ACHN (cell line): ENCODE measurements around the gene SLC5A10.

Experiments used
- DNase-seq: peaks from one replicate; pipeline ENCODE4 v3.0.0-alpha.2; 2015
- in situ Hi-C: cut with HindIII; loops from 2 replicates; pipeline ENCODE4 v1.10.0; 2017; ENCODE audit warnings: low sequenced_read_pairs, low pct_ligation_motif_present, low pct_unique_long_range_greater_than_20kb

SLC5A10 gene

DNA sequence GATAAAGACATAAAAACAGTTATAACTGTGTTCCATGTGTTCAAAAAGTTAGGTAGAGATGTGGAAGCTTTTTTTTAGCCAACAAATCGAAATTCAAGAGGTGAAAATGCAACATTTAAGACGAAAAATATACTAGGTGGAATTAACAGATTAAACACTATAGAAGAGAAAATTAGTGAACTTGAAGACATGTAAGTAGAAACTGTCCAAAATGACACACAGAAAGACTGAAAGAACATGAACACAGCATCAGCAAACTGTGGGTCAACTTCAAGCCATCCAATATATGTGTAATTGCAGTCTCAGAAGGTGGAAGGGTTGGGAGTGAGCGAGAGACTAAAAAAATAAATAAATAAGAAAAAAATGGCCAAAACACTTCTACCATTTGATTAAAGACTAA is 43.3 kb downstream of the SLC5A10 start:
- no peak for DNase-seq
- in situ Hi-C loops = no loop called here

DNA sequence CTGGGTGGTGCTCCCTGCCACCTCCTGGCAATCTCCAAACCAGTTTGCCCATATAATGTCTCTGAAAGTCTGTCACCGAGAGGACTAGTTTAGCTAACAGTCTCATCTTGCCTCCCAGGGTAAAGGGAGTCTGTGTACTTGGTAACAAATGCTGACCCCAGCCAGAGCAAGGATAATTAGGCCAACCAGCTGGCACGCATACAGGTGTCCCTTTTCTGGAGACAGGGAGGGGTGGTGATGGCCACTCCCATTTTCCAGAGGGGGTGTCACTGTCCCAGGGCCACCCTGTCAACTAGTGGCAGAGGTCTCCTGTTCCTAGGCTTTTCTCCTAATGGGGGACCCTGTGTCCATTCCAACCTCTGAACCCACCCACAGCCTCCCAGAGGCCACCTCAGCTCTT is 44.5 kb downstream of the SLC5A10 start:
- in situ Hi-C loops = no loop called here
- DNase-seq = no peak

DNA sequence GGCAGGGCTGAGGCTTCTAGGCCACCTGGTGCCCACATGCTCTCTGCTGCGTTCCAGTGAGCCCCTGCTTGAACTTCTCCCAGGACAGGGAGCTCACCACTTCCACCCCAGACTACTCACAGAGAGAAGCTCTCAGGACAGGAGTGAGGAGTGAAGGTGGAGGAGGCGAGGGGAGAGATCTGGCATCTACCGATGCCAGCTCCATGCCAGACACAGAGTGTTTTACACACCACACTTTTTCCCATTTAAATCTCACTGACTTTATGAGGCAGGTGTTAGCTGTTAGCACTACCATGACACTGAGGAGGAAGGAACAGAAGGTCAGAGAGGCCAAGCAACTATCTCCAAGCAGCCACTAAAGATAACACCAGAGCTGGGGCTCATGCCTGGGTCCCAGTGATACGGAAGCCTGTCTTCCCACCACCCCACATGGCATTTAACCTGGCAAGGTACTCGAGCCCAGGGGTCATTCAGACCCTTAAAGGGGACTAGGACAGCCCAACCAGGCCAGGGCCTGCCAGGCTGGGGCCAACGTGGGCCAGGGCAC is 45.8 kb downstream of the SLC5A10 start:
- in situ Hi-C loops = no loop called here
- DNase-seq = no peak

DNA sequence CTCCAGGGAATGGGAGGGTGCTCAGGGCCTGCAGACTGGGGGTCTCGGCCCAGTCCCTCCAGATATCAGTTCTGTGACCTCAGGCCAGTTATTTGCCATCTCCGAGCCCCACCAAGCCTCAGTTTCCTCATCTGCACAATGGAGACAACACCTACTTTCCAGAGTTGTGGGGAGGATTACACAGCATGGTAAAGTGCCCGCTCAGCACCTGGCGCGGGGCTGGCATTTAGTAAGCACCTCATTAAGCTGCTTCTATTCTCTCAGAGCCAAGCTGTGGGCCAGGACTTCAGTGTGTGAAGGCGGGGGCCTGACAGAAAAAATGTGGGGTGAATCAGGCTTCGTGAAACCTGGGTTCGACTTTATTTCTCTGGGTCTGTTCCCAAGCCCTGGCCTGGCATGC is 47.4 kb downstream of the SLC5A10 start:
- in situ Hi-C loops = no loop called here
- DNase-seq = no peak

DNA sequence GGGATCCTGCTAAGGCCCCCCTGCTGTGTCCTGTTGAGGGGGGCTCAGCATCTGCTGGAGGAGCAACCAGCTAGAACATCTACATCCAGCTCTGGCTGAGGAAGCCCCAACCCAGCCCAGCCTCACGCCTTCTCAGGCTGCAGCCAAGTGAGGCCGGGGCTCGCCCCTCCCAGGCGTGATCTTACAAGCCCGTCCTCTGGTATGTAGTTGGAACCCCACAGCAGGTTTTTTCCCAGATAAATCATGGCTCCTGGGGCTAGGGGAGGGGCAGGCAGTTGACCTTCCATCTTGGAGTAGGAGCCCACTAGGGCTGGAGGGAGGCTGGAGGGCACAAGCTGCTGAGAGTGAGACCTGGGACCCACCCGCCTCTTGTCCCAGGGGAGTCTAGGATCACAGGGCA is 47.9 kb downstream of the SLC5A10 start:
- in situ Hi-C loops = no loop called here
- no peak for DNase-seq

DNA sequence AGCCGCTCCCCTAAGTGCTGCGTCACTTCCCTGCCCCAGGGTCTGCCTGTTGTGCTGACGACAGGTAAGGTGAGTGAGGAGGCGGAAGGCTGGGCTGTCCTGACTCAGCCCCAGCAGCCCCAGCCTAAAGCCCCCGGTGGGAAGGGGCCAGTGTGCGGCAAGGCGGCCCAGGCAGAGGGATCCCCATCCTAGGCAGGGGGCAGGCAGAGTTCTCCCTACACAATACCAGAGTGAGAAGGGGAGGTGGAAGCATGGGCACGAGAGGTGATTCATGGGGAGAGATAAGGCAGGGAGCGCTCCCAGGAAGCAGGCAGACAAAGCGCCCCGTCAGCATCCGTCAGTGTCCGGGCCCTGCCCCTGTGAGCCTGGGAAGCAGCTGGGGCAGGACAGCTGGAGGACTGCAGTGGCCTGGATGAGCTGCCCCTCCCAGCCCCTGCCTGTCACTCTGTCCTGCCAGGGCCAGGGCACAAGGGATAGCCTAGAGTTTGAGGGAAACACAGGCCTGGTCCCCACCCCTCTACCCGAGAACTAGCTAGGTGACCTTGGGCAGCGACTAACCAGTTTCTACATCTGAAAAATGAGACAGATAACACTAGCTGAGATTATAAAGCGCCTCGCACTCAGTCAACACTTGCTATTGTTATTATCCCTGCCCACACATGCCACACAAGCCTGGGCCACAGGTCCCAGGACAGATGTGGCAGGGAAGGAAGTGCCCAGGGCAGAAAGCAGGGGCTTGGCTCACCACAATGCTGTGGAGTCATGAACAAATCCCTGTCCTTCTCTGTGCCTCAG is 48.8 kb downstream of the SLC5A10 start:
- in situ Hi-C loops = no loop called here
- DNase-seq = no peak

DNA sequence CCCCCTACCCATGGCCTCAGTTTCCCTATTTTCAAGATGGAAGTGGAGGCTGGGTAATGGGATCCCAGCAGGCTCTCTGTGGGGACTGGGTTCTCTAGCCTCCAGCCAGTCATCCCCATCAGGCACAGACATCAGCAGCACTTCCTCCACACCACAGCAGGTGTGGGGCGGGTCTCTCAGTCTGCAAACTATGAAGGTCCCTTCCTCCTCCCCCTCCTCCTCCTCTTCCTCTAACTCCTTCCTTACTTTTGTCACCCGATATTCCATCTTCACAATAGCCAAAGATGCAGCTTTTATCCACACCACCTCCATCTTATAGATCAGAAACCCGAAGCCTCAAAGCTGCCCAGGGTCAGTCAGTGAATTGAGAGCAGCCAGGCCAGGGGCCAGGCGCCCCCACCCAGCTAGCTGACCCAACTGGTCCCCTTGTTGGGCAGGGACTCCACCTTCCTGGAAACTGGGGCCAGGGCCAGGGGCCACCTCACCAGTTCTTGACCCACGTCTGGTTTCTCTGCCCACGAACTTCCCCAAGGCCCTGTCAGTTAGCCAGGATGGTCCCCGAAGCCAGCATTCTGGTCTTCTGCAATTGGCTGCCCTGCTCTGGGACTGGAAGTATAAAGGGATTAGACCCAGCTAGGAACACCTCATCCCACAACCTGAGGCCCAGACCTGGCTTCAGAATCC is 50.1 kb downstream of the SLC5A10 start:
- DNase-seq = no peak
- in situ Hi-C loops = no loop called here

DNA sequence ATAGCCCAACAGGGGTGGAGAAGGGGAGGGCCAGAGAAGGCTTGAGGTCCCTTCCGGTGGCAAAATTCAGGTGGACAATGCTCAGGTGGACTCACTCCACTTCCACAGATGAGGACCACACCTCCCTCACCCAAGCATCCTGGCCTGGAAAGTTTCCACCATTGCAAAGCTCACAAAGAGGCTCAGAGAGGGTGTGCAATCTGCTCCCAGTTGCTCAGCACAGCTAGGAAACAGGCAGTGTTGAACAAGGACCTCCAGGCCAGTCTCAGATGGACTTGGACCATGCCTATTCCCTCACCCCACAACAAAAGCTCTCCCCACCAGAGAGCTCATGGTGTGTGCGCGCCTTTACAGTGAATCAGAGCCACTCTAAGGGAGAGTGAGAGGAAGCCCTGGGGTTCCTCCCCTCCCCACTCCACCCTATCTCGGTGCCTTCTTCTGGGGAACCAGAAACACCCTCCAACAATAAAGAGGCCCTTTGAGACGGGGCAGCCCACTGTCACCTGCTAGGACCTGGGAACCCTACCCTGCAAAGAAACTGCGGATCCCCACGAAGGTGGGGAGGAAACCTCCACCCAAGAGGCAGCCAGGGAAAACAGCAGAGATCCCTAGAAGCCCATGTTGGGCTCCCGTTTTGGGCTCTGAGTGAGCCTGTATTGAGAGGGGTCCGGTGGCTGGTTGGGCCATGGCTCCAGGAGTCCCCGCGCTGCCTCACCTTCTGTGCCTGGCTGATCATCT is 51.0 kb downstream of the SLC5A10 start:
- in situ Hi-C loops = no loop called here
- no peak for DNase-seq

DNA sequence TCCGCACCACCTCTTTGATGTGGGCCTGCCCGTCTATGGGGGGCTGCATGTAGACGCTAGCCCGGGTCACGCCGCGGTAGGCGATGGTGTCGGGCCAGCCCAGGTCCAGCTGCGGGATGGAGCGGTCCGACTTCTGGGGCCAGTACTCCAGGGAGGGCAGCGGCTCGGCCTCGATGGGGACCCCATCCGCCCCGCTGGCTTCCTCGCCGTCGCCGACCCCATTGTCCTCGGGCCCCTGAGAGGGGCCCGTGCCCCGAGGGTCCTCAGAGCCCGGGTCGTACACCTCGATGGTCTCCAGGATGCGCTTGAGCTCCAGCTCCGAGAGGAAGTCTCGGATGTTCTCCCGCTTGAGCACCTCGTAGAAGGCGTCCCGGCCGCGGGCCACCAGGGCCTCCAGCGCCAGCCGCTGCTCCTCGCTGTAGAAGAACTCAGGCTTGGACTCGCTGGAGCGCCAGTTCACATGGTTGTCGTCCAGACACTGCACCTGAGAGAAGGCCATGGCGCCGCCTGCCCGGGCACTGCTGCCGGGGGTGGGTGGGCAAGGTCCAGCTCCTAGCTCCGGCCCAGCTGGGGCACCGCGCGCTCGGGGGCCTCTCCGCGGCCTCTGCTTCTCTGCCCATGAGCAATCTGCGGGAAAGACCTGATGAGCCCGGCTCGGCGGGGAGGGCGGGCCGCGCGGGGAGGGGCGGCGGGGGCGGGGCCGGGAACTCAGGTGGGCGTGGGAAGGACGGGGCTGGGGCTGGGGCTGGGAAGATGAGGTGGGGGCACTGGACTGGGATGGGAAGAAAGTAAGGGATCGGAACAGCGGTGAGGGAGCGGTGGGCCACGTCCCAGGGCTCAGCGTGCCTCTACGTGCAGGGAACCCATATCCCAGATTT is 51.8 kb downstream of the SLC5A10 start:
- peak; percentile 53 for DNase-seq
- in situ Hi-C loops = no loop called here

DNA sequence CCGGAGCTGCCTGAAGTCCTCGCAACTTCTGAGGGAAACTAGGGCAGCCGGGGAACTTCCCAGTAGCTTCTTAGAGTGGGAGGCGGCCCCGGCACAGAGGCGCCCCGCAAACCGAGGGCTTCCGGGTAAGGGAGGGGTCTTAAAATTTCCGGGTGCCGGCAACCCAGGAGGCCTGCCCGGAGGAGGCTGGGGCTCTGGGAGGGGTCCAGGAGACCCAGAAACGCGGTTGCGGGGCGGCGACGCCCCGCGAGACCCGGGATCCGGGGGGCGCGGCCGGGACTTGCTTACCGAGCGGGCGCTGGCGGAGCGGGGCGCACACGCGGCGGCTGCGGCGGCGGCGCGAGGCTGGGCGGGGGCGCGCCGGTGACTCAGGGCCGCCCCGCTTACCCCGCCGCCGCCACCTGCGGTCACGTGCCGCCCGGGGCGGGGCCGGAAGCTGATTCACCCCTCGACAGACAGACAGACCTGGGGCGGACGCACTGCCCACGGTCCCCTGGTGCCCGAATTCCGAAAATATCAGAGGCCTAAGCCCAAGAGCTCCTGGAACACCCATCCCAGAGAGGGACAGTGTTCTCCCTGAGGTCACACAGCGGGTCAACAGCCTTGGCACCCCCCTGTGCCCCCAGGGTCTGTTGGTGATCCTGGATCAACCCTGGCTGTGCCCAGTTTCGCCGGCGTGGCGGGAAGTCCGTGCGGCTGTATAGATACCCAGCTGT is 52.6 kb downstream of the SLC5A10 start, which contains the start of gene FAM83G:
Gene FAM83G (minus strand): TSS at position 344 of the 716 bp plus-strand sequence. CDS start 723 bp downstream, outside the sequence.
- in situ Hi-C loops = no loop called here
- peak; percentile 86 for DNase-seq

DNA sequence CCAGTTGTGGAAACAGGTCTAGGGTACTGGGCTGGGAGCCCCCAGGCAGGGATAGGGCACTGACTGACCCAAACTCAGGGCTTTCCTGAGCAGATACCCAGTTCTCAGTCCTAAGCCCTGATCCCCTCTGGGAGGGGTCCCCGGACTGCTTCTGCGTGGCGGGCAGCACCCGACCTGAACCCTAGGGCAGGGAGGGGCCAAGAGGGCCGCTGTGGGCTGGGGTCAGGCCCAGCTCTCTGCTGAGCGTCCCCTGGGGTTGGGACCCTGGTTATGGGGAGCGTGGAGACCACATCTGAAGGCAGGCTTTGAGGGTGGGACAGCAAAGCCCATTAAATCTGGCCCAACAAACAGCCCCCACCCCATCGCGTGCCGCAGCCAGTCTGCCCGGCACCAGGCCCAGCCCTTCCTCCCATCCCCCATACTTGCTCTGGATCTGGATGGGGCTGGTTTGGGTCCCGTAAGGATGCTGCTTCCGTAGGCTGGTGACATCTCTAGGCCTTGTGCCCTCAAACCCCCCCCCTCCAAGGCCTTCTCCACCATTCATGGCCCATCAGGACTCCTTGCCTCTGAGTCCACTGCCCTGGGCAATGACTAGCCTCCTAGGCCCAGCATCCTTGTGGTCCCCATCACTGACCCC is 53.3 kb downstream of the SLC5A10 start:
- no peak for DNase-seq
- in situ Hi-C loops = no loop called here

DNA sequence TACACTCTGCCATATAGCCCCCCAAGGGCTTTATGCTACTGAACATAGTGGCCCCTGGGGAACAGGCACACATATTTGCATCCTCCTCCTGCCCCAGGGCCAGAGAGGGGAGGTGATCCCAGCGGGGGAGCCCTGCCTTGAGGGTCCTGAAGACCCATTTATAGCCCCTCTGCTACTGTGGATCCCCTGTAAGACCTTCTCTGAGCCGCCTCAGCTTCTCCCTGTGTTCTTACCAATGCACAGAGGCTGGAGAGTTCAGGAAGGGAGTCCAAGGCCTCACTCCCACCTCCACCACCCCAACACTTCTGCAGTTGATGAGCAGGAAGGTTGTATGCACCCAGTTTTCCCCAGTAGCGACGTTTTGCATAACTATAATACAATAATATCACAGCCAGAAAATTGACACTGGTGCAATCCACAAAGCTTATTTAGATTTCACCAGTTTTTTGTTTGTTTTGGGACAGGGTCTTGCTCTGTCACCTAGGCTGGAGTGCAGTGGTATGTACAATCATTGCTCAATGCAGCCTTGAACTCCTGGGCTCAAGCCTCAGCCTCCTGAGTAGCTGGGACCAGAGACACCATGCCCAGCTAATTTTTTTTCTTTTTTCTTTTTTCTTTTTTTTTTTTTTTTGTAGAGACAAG is 53.9 kb downstream of the SLC5A10 start:
- DNase-seq = no peak
- in situ Hi-C loops = no loop called here

DNA sequence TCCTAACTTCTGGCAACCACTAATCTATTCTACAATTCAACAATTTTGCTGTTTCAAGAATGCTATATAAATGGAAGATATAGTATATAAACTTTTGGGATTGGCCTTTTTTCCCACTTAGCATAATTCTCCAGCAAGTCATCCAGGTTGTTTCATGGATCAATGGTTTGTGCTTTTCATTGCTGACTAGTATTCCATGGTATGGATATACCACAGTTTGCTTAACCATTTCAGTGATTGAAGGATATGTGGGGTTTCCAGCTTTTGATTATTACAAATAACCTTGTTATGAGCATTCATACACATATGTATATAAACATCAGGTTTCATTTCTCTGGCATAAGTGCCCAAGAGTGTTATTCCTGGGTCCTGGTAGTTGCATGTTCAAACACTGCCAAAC is 54.7 kb downstream of the SLC5A10 start:
- no peak for DNase-seq
- in situ Hi-C loops = no loop called here

DNA sequence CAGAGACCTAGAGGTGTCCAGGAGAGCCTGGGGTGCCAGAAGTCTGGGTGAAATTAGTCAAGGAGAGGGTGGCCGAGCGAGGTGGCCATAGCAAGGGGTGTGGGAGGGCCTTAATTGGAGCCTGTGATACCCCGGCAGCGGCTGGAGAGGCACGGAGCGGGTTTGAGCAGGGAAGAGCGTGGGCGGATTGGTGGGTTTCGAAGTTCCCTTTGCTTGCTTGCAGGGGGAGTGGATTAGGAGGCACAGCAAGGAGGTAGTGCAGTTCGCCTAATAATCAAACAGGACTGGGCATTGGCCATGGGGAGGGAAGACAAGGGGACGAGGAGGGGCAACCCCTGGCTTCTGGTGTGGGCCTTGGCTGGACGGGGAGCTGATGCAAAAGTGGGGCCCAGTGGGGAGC is 58.0 kb downstream of the SLC5A10 start:
- in situ Hi-C loops = no loop called here
- DNase-seq = no peak

DNA sequence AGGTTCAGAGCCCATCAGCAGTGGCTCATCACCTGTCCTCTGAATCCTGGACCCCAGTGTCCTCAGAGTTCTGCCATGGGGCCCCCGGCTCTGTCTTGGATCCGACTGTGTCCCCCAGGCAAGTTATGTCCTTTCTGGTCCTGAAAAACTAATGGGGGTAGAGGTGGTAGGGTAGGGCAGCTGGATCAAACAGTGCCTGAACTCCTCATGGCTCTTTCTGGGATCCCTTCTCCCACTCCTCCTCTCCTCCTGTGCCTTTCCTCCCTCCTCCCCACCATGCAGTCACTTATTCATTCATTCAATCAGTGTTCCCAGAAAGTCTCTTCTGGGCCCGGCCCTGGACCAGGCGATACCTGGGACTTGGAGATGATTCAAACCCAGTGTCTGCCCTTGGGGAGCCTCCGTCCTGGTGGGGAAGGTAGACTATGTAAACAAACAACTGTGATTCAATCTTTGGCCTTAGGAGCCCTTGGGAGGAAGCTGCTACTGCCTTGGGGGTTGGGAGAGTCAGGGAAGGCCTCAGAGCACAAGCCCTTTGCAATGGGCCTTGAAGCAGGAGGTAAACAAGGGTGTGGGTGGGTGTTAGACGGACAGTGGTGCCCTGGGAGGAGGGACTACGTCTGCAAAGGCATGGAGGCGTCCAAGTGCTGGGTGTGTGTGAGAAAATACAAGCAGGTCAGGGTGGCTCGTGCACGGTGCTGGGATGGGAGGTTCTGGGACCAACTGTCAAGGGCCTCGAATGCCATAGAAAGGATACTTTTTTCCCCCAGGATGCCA is 59.0 kb downstream of the SLC5A10 start:
- no peak for DNase-seq
- in situ Hi-C loops = no loop called here

DNA sequence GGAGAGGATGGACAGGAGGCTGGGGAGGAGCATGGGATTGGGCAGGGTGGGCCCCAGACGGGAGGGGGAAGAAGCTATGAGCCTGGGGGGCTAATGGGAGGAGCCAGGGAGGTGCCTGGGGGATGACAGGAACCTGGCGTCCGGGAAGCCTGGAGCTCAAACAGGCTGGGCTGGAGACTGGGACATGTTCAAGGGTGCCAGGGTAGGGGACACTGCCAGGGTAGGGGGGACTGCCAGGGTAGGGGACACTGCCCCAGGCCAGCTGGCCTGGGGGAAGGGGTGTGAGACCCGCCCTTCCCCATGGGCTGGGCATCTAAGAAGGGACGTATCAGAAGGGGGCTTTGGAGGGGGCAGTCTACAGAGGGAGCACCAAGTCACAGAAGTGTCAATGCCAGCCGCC is 59.6 kb downstream of the SLC5A10 start:
- in situ Hi-C loops = no loop called here
- DNase-seq = no peak
